Activated naive CD4-positive, alpha-beta T cell treated with anti-CD3 and anti-CD28 coated beads for 36 hours (primary cell): ENCODE results near the gene SMURF2. TPM values are rescaled to one million over a fixed set of nuclear protein-coding genes. Genes with fewer than 3 reads are reported as not detected.
"Not testable (repeated sequence)": the region's sequence is repeated elsewhere in the genome, so short reads cannot be mapped to it uniquely, and the experiment has no call there.

Source experiments
- CTCF ChIA-PET: fragments of 350-600 bp; sonication (Branson Sonifier 250); formaldehyde crosslinking; loops from one replicate; lab custom pipeline; 2021; ENCODE audit warnings: antibody characterized with exemption; lab: Charles Lee
- DNase-seq: peaks from one replicate; pipeline ENCODE4 v3.0.0-alpha.2; 2020
- H3K27ac Mint-ChIP-seq: one replicate; pipeline ENCODE4 v1.8.0; 2021; ENCODE audit warnings: mild to moderate bottlenecking, mixed read lengths
- H3K27me3 Mint-ChIP-seq: one replicate; pipeline ENCODE4 v1.8.0; 2021; ENCODE audit warnings: low read depth, mixed read lengths
- H3K36me3 Mint-ChIP-seq: one replicate; pipeline ENCODE4 v1.8.0; 2021; ENCODE audit warnings: low read depth, mixed read lengths
- H3K4me1 Mint-ChIP-seq: one replicate; pipeline ENCODE4 v1.8.0; 2021; ENCODE audit warnings: low read depth, mixed read lengths
- H3K4me3 Mint-ChIP-seq: one replicate; pipeline ENCODE4 v1.8.0; 2021; ENCODE audit warnings: mild to moderate bottlenecking, moderate library complexity, mixed read lengths
- H3K9me3 Mint-ChIP-seq: one replicate; pipeline ENCODE4 v1.8.0; 2021; ENCODE audit warnings: mixed read lengths
- intact Hi-C: fragments of 100-400 bp; cut with micrococcal nuclease; formaldehyde crosslinking; loops from one replicate; pipeline ENCODE4 v1.15.1; 2023
- total RNA-seq, 2 experiments: library from RNA; stranded (reverse); gene quantifications; one replicate each; pipeline ENCODE4 v1.2.3, GENCODE V29; 2021

The SMURF2 gene
- total RNA-seq, 2 experiments from 2014 or later = 9.6 to 10.7 TPM

DNA sequence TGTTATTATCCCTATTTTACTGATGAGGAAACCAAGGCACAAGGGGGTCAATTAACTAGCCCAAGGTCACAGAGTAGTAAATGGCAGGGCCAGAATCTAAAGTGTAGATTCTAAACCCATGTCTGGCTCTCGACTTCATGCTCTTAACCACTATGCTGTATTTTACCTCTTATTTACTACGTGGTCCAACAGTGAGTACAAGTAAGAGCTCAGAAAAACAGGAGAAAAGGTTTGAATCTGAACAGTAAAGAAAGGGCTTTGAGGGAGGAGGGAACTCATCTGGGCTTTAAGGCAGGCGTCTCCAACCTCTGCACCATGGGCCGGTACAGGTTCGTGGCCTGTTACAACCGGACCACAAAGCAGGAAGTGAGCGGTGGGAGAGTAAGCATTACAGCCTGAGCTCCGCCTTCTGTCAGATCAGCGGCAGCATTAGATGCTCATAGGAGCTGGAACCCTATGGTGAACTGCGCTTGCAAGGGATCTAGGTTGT lies 62.9 kb downstream of the SMURF2 start:
- intact Hi-C loops = loop anchor here (1.0 to 2.0 kb wide), 4 partner anchors 50 to 178 kb away; partner anchors contain the start of genes CEP95, DDX5 and POLG2
- peak overlapping the region; percentile 77 for H3K4me3 Mint-ChIP-seq
- peak overlapping the region; percentile 88 for H3K27ac Mint-ChIP-seq
- no peaks in the 10 kb centered on the region for H3K27me3 Mint-ChIP-seq
- peak; percentile 77 for DNase-seq
- H3K36me3 Mint-ChIP-seq = peaks cover 6% of the 10 kb centered on the region
- H3K4me1 Mint-ChIP-seq = peaks cover 31% of the 10 kb centered on the region
- CTCF ChIA-PET = interaction anchor here (0.6 to 1.3 kb wide), 5 partner anchors 18 to 182 kb away, joined by 3 to 5 read pairs (median 4); no protein-coding TSS in a partner anchor
- no peaks in the 10 kb centered on the region for H3K9me3 Mint-ChIP-seq

- Mint-ChIP-seq H3K9me3 (no peaks in the 10 kb centered on the region), H3K27me3 (no peaks in the 10 kb centered on the region), H3K4me1 (peaks cover 29% of the 10 kb centered on the region), H3K36me3 (peaks cover 6% of the 10 kb centered on the region), H3K27ac (no peak overlapping the region), H3K4me3 (peak overlapping the region; percentile 77)
- CTCF ChIA-PET = interaction anchor here (1.0 kb wide), 1 partner anchor 179 kb away, joined by 5 read pairs; no protein-coding TSS in a partner anchor
- intact Hi-C loops = loop anchor here (1.0 to 2.0 kb wide), 4 partner anchors 51 to 178 kb away; partner anchors contain the start of genes CEP95, DDX5 and POLG2
- no peak for DNase-seq
Measured at GRCh38 chr17:64598672-64599071, 63.4 kb downstream of the SMURF2 start.

DNA sequence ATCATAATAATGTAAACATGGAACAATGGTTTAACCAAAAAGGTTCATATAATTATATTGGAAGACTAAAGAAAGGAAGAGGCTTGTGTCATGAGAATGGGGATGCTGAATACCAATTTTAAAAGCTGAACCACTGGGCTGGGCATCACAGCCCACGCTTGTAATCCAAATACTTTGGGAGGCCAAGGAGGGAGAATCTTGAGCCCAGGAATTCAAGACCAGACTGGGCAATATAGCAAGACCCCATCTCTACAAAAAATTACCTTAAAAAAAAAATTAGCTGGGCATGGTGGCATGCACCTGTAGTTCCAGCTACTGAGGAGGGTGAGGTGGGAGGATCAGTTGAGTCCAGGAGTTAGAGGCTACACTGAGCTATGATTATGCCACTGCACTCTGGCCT lies 65.1 kb downstream of the SMURF2 start:
- Mint-ChIP-seq H3K36me3 (peaks cover 8% of the 10 kb centered on the region), H3K4me1 (peaks cover 34% of the 10 kb centered on the region), H3K9me3 (no peaks in the 10 kb centered on the region), H3K27ac (no peak overlapping the region), H3K4me3 (no peak overlapping the region), H3K27me3 (no peaks in the 10 kb centered on the region)
- CTCF ChIA-PET = interaction anchor here (1.3 kb wide), 1 partner anchor 52 kb away, joined by 6 read pairs; no protein-coding TSS in a partner anchor
- no peak for DNase-seq
- intact Hi-C loops = no loop called here

GRCh38 chr17:64596439-64596838 lies 65.7 kb downstream of the SMURF2 start:
- intact Hi-C loops = no loop called here
- H3K36me3 Mint-ChIP-seq = peaks cover 8% of the 10 kb centered on the region
- peaks cover 36% of the 10 kb centered on the region for H3K4me1 Mint-ChIP-seq
- no peak overlapping the region for H3K27ac Mint-ChIP-seq
- no peaks in the 10 kb centered on the region for H3K9me3 Mint-ChIP-seq
- no peak overlapping the region for H3K4me3 Mint-ChIP-seq
- DNase-seq = no peak
- H3K27me3 Mint-ChIP-seq = no peaks in the 10 kb centered on the region
- CTCF ChIA-PET = interaction anchor here (0.6 to 1.3 kb wide), 2 partner anchors 53 to 299 kb away, joined by 3 to 6 read pairs; no protein-coding TSS in a partner anchor

- intact Hi-C loops = no loop called here
- H3K27ac Mint-ChIP-seq = no peak overlapping the region
- H3K4me3 Mint-ChIP-seq = no peak overlapping the region
- peaks cover 17% of the 10 kb centered on the region for H3K4me1 Mint-ChIP-seq
- CTCF ChIA-PET = no interaction called here
- no peaks in the 10 kb centered on the region for H3K27me3 Mint-ChIP-seq
- H3K36me3 Mint-ChIP-seq = peaks cover 8% of the 10 kb centered on the region
- no peaks in the 10 kb centered on the region for H3K9me3 Mint-ChIP-seq
- no peak for DNase-seq
Measured at GRCh38 chr17:64591944-64592343, 70.2 kb downstream of the SMURF2 start.

- Mint-ChIP-seq H3K27me3 (no peaks in the 10 kb centered on the region), H3K36me3 (peaks cover 8% of the 10 kb centered on the region), H3K27ac (no peak overlapping the region), H3K4me1 (peaks cover 16% of the 10 kb centered on the region), H3K9me3 (no peaks in the 10 kb centered on the region), H3K4me3 (no peak overlapping the region)
- CTCF ChIA-PET = interaction anchor here (0.7 to 1.4 kb wide), 2 partner anchors 9 to 17 kb away, joined by 3 read pairs; no protein-coding TSS in a partner anchor
- intact Hi-C loops = no loop called here
- DNase-seq = no peak
Measured at GRCh38 chr17:64585146-64585545, 77.0 kb downstream of the SMURF2 start.

- Mint-ChIP-seq H3K27ac (no peak overlapping the region), H3K27me3 (no peaks in the 10 kb centered on the region), H3K36me3 (peaks cover 9% of the 10 kb centered on the region), H3K4me1 (peaks cover 13% of the 10 kb centered on the region), H3K4me3 (no peak overlapping the region), H3K9me3 (no peaks in the 10 kb centered on the region)
- intact Hi-C loops = loop anchor here (5.0 kb wide), 1 partner anchor 539 kb away; no protein-coding TSS in a partner anchor
- CTCF ChIA-PET = interaction anchor here (0.8 kb wide), 1 partner anchor 15 kb away, joined by 3 read pairs; no protein-coding TSS in a partner anchor
- no peak for DNase-seq
Measured at GRCh38 chr17:64583038-64583437, 79.1 kb downstream of the SMURF2 start.

GRCh38 chr17:64580384-64581315 lies 81.5 kb downstream of the SMURF2 start:
- Mint-ChIP-seq H3K4me1 (peaks cover 13% of the 10 kb centered on the region), H3K9me3 (no peaks in the 10 kb centered on the region), H3K4me3 (no peak overlapping the region), H3K36me3 (peaks cover 14% of the 10 kb centered on the region), H3K27me3 (no peaks in the 10 kb centered on the region), H3K27ac (peak overlapping the region; percentile 82)
- DNase-seq = no peak
- CTCF ChIA-PET = interaction anchor here (0.6 to 1.6 kb wide), 5 partner anchors 19 to 161 kb away, joined by 3 to 4 read pairs (median 3); partner anchors contain the start of gene POLG2
- intact Hi-C loops = loop anchor here (1.0 to 5.0 kb wide), 4 partner anchors 7 to 542 kb away; partner anchors contain the start of genes CEP95 and DDX5

- peaks cover 14% of the 10 kb centered on the region for H3K36me3 Mint-ChIP-seq
- no peaks in the 10 kb centered on the region for H3K27me3 Mint-ChIP-seq
- H3K4me1 Mint-ChIP-seq = peaks cover 13% of the 10 kb centered on the region
- H3K4me3 Mint-ChIP-seq = no peak overlapping the region
- no peak for DNase-seq
- intact Hi-C loops = loop anchor here (2.0 to 5.0 kb wide), 2 partner anchors 73 to 542 kb away; partner anchors contain the start of genes CEP95 and DDX5
- no peak overlapping the region for H3K27ac Mint-ChIP-seq
- CTCF ChIA-PET = interaction anchor here (0.6 to 1.6 kb wide), 4 partner anchors 20 to 160 kb away, joined by 3 to 4 read pairs (median 3); partner anchors contain the start of gene POLG2
- H3K9me3 Mint-ChIP-seq = no peaks in the 10 kb centered on the region
Measured at GRCh38 chr17:64579917-64580316, 82.2 kb downstream of the SMURF2 start.

- intact Hi-C loops, H3K9me3 Mint-ChIP-seq, DNase-seq, H3K27me3 Mint-ChIP-seq, H3K27ac Mint-ChIP-seq, H3K4me3 Mint-ChIP-seq, CTCF ChIA-PET: not testable (repeated sequence)
- peaks cover 27% of the 10 kb centered on the region for H3K4me1 Mint-ChIP-seq
- H3K36me3 Mint-ChIP-seq = peaks cover 10% of the 10 kb centered on the region
Measured at GRCh38 chr17:64577025-64577424, 85.1 kb downstream of the SMURF2 start.

GRCh38 chr17:64575431-64575830 lies 86.7 kb downstream of the SMURF2 start:
- peaks cover 16% of the 10 kb centered on the region for H3K4me1 Mint-ChIP-seq
- peaks cover 7% of the 10 kb centered on the region for H3K36me3 Mint-ChIP-seq
- DNase-seq = no peak
- no peak overlapping the region for H3K27ac Mint-ChIP-seq
- CTCF ChIA-PET = interaction anchor here (1.2 to 2.1 kb wide), 2 partner anchors 27 to 74 kb away, joined by 3 to 8 read pairs; no protein-coding TSS in a partner anchor
- H3K4me3 Mint-ChIP-seq = no peak overlapping the region
- intact Hi-C loops = no loop called here
- no peaks in the 10 kb centered on the region for H3K9me3 Mint-ChIP-seq
- no peaks in the 10 kb centered on the region for H3K27me3 Mint-ChIP-seq

DNA sequence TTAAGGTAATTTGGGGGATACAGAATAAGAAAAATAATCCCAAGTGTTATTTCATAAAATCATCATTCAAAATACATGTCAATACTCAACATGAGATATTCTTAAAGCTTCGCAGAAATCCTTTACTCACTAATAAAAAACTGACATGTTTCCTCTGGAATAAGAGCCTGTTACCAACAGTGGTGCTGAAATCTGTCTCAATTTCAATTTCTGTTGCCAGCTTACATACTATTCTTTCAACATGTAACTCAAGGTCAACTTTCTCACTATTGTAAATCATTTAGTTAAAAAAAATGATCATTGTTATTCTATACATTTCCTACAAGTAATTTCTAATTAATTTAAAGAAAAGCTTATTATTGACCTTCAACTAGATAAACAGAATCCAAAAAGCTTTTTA lies 87.5 kb downstream of the SMURF2 start:
- H3K27ac Mint-ChIP-seq = no peak overlapping the region
- intact Hi-C loops = no loop called here
- DNase-seq = no peak
- H3K27me3 Mint-ChIP-seq = no peaks in the 10 kb centered on the region
- H3K4me1 Mint-ChIP-seq = peaks cover 14% of the 10 kb centered on the region
- no peak overlapping the region for H3K4me3 Mint-ChIP-seq
- H3K9me3 Mint-ChIP-seq = no peaks in the 10 kb centered on the region
- H3K36me3 Mint-ChIP-seq = peaks cover 7% of the 10 kb centered on the region
- CTCF ChIA-PET = interaction anchor here (0.6 to 2.1 kb wide), 4 partner anchors 20 to 79 kb away, joined by 3 to 8 read pairs (median 4); no protein-coding TSS in a partner anchor
